ENCODE measurements around the gene TAF1L.
A peak's percentile ranks its signal among the peaks of the same experiment; 100 is the strongest.

Gene TAF1L

GRCh38 chr9:32596096-32596865 lies 39.2 kb downstream of the TAF1L start:
- no peak for TF ChIP-seq POLR2A (IDR thresholded peaks at IDR 0.05; ENCODE audit: extremely low read depth, insufficient read length)
- no peak for TF ChIP-seq MYC (IDR thresholded peaks at IDR 0.05; ENCODE audit: low read depth, low read length)
- no peak for TF ChIP-seq CTCF (IDR thresholded peaks at IDR 0.05; ENCODE audit: low read depth, low read length)
- no peak for DNase-seq (ENCODE audit: low read depth)
- no peak overlapping the region for H3K4me3 ChIP-seq (ENCODE audit: low read depth, low read length)

GRCh38 chr9:32590898-32591297 lies 44.6 kb downstream of the TAF1L start:
- TF ChIP-seq POLR2A (IDR thresholded peaks at IDR 0.05; ENCODE audit: extremely low read depth, insufficient read length), result no peak
- TF ChIP-seq MYC (IDR thresholded peaks at IDR 0.05; ENCODE audit: low read depth, low read length), result no peak
- no peak for TF ChIP-seq CTCF (IDR thresholded peaks at IDR 0.05; ENCODE audit: low read depth, low read length)
- no peak for TF ChIP-seq MAX (IDR thresholded peaks at IDR 0.05; ENCODE audit: low read depth, low read length)
- no peak for DNase-seq (ENCODE audit: low read depth)
- H3K4me3 ChIP-seq (ENCODE audit: low read depth, low read length), result no peak overlapping the region

- TF ChIP-seq MAX (IDR thresholded peaks at IDR 0.05; ENCODE audit: low read depth, low read length), result no peak
- TF ChIP-seq POLR2A (IDR thresholded peaks at IDR 0.05; ENCODE audit: extremely low read depth, insufficient read length), result no peak
- TF ChIP-seq MYC (IDR thresholded peaks at IDR 0.05; ENCODE audit: low read depth, low read length), result no peak
- no peak for TF ChIP-seq CTCF (IDR thresholded peaks at IDR 0.05; ENCODE audit: low read depth, low read length)
- H3K4me3 ChIP-seq (ENCODE audit: low read depth, low read length), result no peak overlapping the region
- no peak for DNase-seq (ENCODE audit: low read depth)
Observed at GRCh38 chr9:32590476-32590875, 45.0 kb downstream of the TAF1L start.

- peak; percentile 76 for DNase-seq (ENCODE audit: low read depth)
- TF ChIP-seq MYC (IDR thresholded peaks at IDR 0.05; ENCODE audit: low read depth, low read length) (no peak), CTCF (IDR thresholded peaks at IDR 0.05; ENCODE audit: low read depth, low read length) (peak; percentile 79)
Observed at GRCh38 chr9:32589083-32589723, 46.3 kb downstream of the TAF1L start.

GRCh38 chr9:32587901-32588300 lies 47.6 kb downstream of the TAF1L start:
- TF ChIP-seq MAX (IDR thresholded peaks at IDR 0.05; ENCODE audit: low read depth, low read length) (no peak), CTCF (IDR thresholded peaks at IDR 0.05; ENCODE audit: low read depth, low read length) (no peak), POLR2A (IDR thresholded peaks at IDR 0.05; ENCODE audit: extremely low read depth, insufficient read length) (no peak), MYC (IDR thresholded peaks at IDR 0.05; ENCODE audit: low read depth, low read length) (no peak)
- no peak for DNase-seq (ENCODE audit: low read depth)
- H3K4me3 ChIP-seq (ENCODE audit: low read depth, low read length), result no peak overlapping the region

More at GRCh38 chr9:32589083-32589723, 46.3 kb downstream of the TAF1L start:
- H3K4me3 ChIP-seq (ENCODE audit: low read depth, low read length), result no peak overlapping the region
